ENCODE data around the gene YIF1A. TPM values are rescaled to one million over a fixed set of nuclear protein-coding genes. Genes with fewer than 3 reads are reported as not detected.

Gene YIF1A
- polyA plus RNA-seq, 2 of the 4 experiments (the other 2 are of a cell fraction): 79.7 to 99.7 TPM

GRCh38 chr11:66247801-66248200 lies 41.1 kb downstream of the YIF1A start:
- H3K4me3 ChIP-seq: no peak overlapping the region
- ChIA-PET CTCF (interaction anchor here (2.4 kb wide), 1 partner anchor 12 kb away, joined by 13 read pairs; no protein-coding TSS in a partner anchor), POLR2A (no interaction called here)
- ATAC-seq (no peak), FAIRE-seq (no peak), DNase-seq (ENCODE audit: low read depth in 1 of 2, low spot score in 1 of 2) (no peak)
- no peak for TF ChIP-seq FOXS1 (CRISPR knock-in tag; IDR thresholded peaks at IDR 0.05)
- no peak for TF ChIP-seq RFX5 (IDR thresholded peaks at IDR 0.05)
- TF ChIP-seq KDM5A (IDR thresholded peaks at IDR 0.05): no peak
- TF ChIP-seq CBX2 (IDR thresholded peaks at IDR 0.05; ENCODE audit: borderline replicate concordance, low read depth): no peak
- TF ChIP-seq RARB (CRISPR knock-in tag; IDR thresholded peaks at IDR 0.05): no peak
- TF ChIP-seq KDM1A (IDR thresholded peaks at IDR 0.05; ENCODE audit: low read depth): no peak
- no peak for TF ChIP-seq MYC (IDR thresholded peaks at IDR 0.05; ENCODE audit: borderline replicate concordance, low read length)
- no peak for TF ChIP-seq HOXB5 (CRISPR knock-in tag; IDR thresholded peaks at IDR 0.05)
- no peak for TF ChIP-seq PHF8 (IDR thresholded peaks at IDR 0.05; ENCODE audit: borderline replicate concordance, low read depth)
- no peak for TF ChIP-seq RCOR1 (IDR thresholded peaks at IDR 0.05; ENCODE audit: low read depth, low read length)
- no peak for TF ChIP-seq CBX8 (IDR thresholded peaks at IDR 0.05)
- TF ChIP-seq HOXB13 (CRISPR knock-in tag; IDR thresholded peaks at IDR 0.05; ENCODE audit: low read depth): no peak
- no peak for TF ChIP-seq CHD2 (IDR thresholded peaks at IDR 0.05; ENCODE audit: low read length, partially characterized antibody)
- no peak for TF ChIP-seq ZFP36 (IDR thresholded peaks at IDR 0.05; ENCODE audit: borderline replicate concordance, partially characterized antibody)
- no peaks in the 10 kb centered on the region for H3K9me3 ChIP-seq
- H3K27ac ChIP-seq: no peak overlapping the region
- WGBS (ENCODE audit: missing lambda C conversion rate): 96% methylated on average over 3 of the region's 3 CpGs
- no peak overlapping the region for H3K4me2 ChIP-seq
- no peaks in the 10 kb centered on the region for H3K4me1 ChIP-seq

GRCh38 chr11:66247295-66247694 lies 41.6 kb downstream of the YIF1A start:
- H3K27ac ChIP-seq: no peak overlapping the region
- FAIRE-seq (no peak), ATAC-seq (no peak), DNase-seq (ENCODE audit: low read depth in 1 of 2, low spot score in 1 of 2) (no peak)
- ChIA-PET CTCF (interaction anchor here (1.0 to 6.9 kb wide), 3 partner anchors 12 to 26 kb away, joined by 3 to 72 read pairs (median 13); no protein-coding TSS in a partner anchor), POLR2A (no interaction called here)
- WGBS (ENCODE audit: missing lambda C conversion rate): 90% methylated on average over 4 of the region's 4 CpGs
- H3K4me1 ChIP-seq: no peaks in the 10 kb centered on the region
- H3K9me3 ChIP-seq: no peaks in the 10 kb centered on the region
- no peak overlapping the region for H3K4me3 ChIP-seq
- TF ChIP-seq REST (IDR thresholded peaks at IDR 0.05) (no peak), ZSCAN20 (CRISPR knock-in tag; IDR thresholded peaks at IDR 0.05) (no peak), EHMT2 (IDR thresholded peaks at IDR 0.05; ENCODE audit: low read depth) (no peak), FOSL2 (IDR thresholded peaks at IDR 0.05) (no peak), FOSL2 (CRISPR knock-in tag; IDR thresholded peaks at IDR 0.05) (no peak), ELK1 (IDR thresholded peaks at IDR 0.05; ENCODE audit: low read depth, low read length) (no peak), KDM1A (IDR thresholded peaks at IDR 0.05; ENCODE audit: low read depth) (peak; percentile 31; the same call in 1 of the 2 replicates), MAZ (IDR thresholded peaks at IDR 0.05; ENCODE audit: borderline replicate concordance, low read depth, low read length) (no peak), ESRRA (IDR thresholded peaks at IDR 0.05; ENCODE audit: borderline replicate concordance, low read length) (no peak)
- H3K4me2 ChIP-seq: no peak overlapping the region
